Sigmoid colon (tissue), 7 donors: Measurements from ENCODE around the gene CABP2. TPM values are rescaled to one million over a fixed set of nuclear protein-coding genes. Genes with fewer than 3 reads are reported as not detected.
"Not testable (repeated sequence)": the region's sequence is repeated elsewhere in the genome, so short reads cannot be mapped to it uniquely, and the experiment has no call there.

Source experiments
- DNase-seq: peaks from one replicate; pipeline ENCODE4 v3.0.0-alpha.2; 2019
- H3K27ac ChIP-seq, 4 donors: fragments of 200-600 bp; sonication (generic); one replicate each; pipeline ENCODE4 v1.5.1; 2016 to 2019; ENCODE audit warnings: mild to moderate bottlenecking in 1 of 4
- H3K27me3 ChIP-seq, 3 donors: fragments of 200-600 bp; sonication (generic); one replicate each; pipeline ENCODE4 v1.5.1; 2019; ENCODE audit warnings: mild to moderate bottlenecking in 1 of 3
- H3K36me3 ChIP-seq, 4 donors: fragments of 200-600 bp; sonication (generic); one replicate each; pipeline ENCODE4 v1.5.1; 2016 to 2019
- H3K4me1 ChIP-seq, 4 donors: fragments of 200-600 bp; sonication (generic); one replicate each; pipeline ENCODE4 v1.5.1; 2017 to 2019
- H3K4me3 ChIP-seq, 4 donors: fragments of 200-600 bp; sonication (generic); one replicate each; pipeline ENCODE4 v1.5.1; 2017 to 2019; ENCODE audit warnings: mild to moderate bottlenecking in 2 of 4, moderate library complexity in 1 of 4
- H3K9me3 ChIP-seq, 4 donors: fragments of 200-600 bp in 3 of 4; sonication (generic) in 3 of 4; one replicate each; pipeline versions ENCODE4 v1.5.1 to v1.6.1; 2013 to 2019
- CTCF ChIP-seq, 4 experiments: fragments of 450-650 bp in 3 of 4; fragments of 200-600 bp in 1 of 4; IDR thresholded peaks; one replicate each; pipeline ENCODE4 v1.5.1; 2016 to 2019; ENCODE audit warnings: antibody characterized with exemption in 4 of 4, mild to moderate bottlenecking in 3 of 4, moderate library complexity in 2 of 4
- EP300 ChIP-seq, 4 donors: sonication (generic); formaldehyde crosslinking; IDR thresholded peaks; one replicate each; pipeline ENCODE4 v1.6.1; 2017; ENCODE audit warnings: antibody characterized with exemption in 4 of 4
- POLR2A ChIP-seq, 2 donors: fragments of 450-650 bp; IDR thresholded peaks; one replicate each; pipeline ENCODE4 v1.6.1; 2016; ENCODE audit warnings: antibody characterized with exemption in 2 of 2, mild to moderate bottlenecking in 2 of 2, moderate library complexity in 2 of 2
- POLR2AphosphoS5 ChIP-seq, 4 donors: sonication (generic); formaldehyde crosslinking; IDR thresholded peaks; one replicate each; pipeline ENCODE4 v1.6.1; 2017; ENCODE audit warnings: antibody characterized with exemption in 4 of 4
- WGBS, 2 donors: extraction: QIAGEN DNeasy Blood & Tissue Kit; methylation state at CpG; one replicate each; pipeline ENCODE4 v1.1.7; 2013; 5-methylcytosine and 5-hydroxymethylcytosine counted together
- intact Hi-C: fragments of 100-400 bp; cut with DNase I; formaldehyde crosslinking; loops from one replicate; pipeline ENCODE4 v1.15.1; 2023
- polyA plus RNA-seq, 3 donors: library from polyadenylated mRNA; stranded (reverse); fragments of 200-250 nt; gene quantifications; one replicate each; pipeline ENCODE4 v1.2.3, GENCODE V29; 2013
- total RNA-seq, 4 donors: library from RNA; depleted of rRNA; stranded (reverse); fragments of >200 nt; gene quantifications; one replicate each; pipeline ENCODE4 v1.1.0, GENCODE V29; 2016
- donor health status: healthy with polysubstance abuse.
- donor health status: Bipolar disorder and iron deficiency.
- donor health status: healthy.

CABP2 gene
- total and polyA plus RNA-seq, 7 donors = not detected

- no peak overlapping the region for H3K4me3 ChIP-seq
- peaks cover 0 to 37% (median 24%) of the 10 kb centered on the region in 4 donors for H3K4me1 ChIP-seq
- no peaks in the 10 kb centered on the region for H3K9me3 ChIP-seq
- peaks cover 3 to 29% (median 5%) of the 10 kb centered on the region in 4 donors for H3K36me3 ChIP-seq
- WGBS, 2 donors = 51 to 80% methylated on average over 11 of the region's 11 CpGs
- no peaks in the 10 kb centered on the region for H3K27me3 ChIP-seq
- TF ChIP-seq EP300 (IDR thresholded peaks at IDR 0.05) = no peak
- no peak for TF ChIP-seq POLR2AphosphoS5 (IDR thresholded peaks at IDR 0.05)
- no peak for TF ChIP-seq POLR2A (IDR thresholded peaks at IDR 0.05)
- no peak for TF ChIP-seq CTCF (IDR thresholded peaks at IDR 0.05)
- DNase-seq = peak; percentile 68
- H3K27ac ChIP-seq = no peak overlapping the region
- intact Hi-C loops = loop anchor here (5.0 kb wide), 1 partner anchor 83 kb away; the partner anchor contains the start of genes PPP1CA and TBC1D10C
Observed at GRCh38 chr11:67484847-67485311, 38.4 kb downstream of the CABP2 start.

- Histone ChIP-seq H3K4me1 (peaks cover 0 to 37% (median 24%) of the 10 kb centered on the region in 4 donors), H3K9me3 (no peaks in the 10 kb centered on the region), H3K27ac (peak overlapping the region; percentile 81 to 87 (median 82)), H3K27me3 (no peaks in the 10 kb centered on the region), H3K36me3 (peaks cover 0 to 21% (median 0%) of the 10 kb centered on the region in 4 donors), H3K4me3 (peak overlapping the region; percentile 36 to 59 (median 51))
- no peak for DNase-seq
- intact Hi-C loops = loop anchor here (2.0 to 5.0 kb wide), 2 partner anchors 23 to 82 kb away; partner anchors contain the start of genes PPP1CA and TBC1D10C
- no peak for TF ChIP-seq CTCF (IDR thresholded peaks at IDR 0.05)
- WGBS, 2 donors = 67 to 84% methylated on average over 16 of the region's 16 CpGs
Observed at GRCh38 chr11:67483831-67484665, 39.2 kb downstream of the CABP2 start.

GRCh38 chr11:67482827-67483798 lies 40.1 kb downstream of the CABP2 start, which contains the start of gene AIP:
TSS of gene AIP (plus strand) at chr11:67483026. CDS start at chr11:67483159, 133 bp downstream.
- Histone ChIP-seq H3K4me1 (peaks cover 0 to 37% (median 24%) of the 10 kb centered on the region in 4 donors), H3K36me3 (peaks cover 0 to 14% (median 0%) of the 10 kb centered on the region in 4 donors), H3K27ac (peak within 1 kb of the TSS; percentile 81 to 87 (median 82)), H3K4me3 (peak within 1 kb of the TSS; percentile 36 to 59 (median 51)), H3K9me3 (no peaks in the 10 kb centered on the region), H3K27me3 (no peaks in the 10 kb centered on the region)
- TF ChIP-seq POLR2AphosphoS5 (IDR thresholded peaks at IDR 0.05) = peak; percentile 47 to 82 (median 73)
- TF ChIP-seq POLR2A (IDR thresholded peaks at IDR 0.05) = peak; percentile 42 to 56
- peak in 1 of 4 experiments; percentile 50 for TF ChIP-seq CTCF (IDR thresholded peaks at IDR 0.05)
- no peak for TF ChIP-seq EP300 (IDR thresholded peaks at IDR 0.05)
- intact Hi-C loops = loop anchor here (1.0 to 5.0 kb wide), 3 partner anchors 14 to 81 kb away; partner anchors contain the start of genes PPP1CA, TBC1D10C and TMEM134
- DNase-seq = peak; percentile 99
- 9 to 12% methylated on average over 60 of the region's 60 CpGs for WGBS, 2 donors

GRCh38 chr11:67482275-67482826 lies 40.9 kb downstream of the CABP2 start:
- no peak for DNase-seq
- TF ChIP-seq CTCF (IDR thresholded peaks at IDR 0.05) (no peak), POLR2AphosphoS5 (IDR thresholded peaks at IDR 0.05) (no peak), EP300 (IDR thresholded peaks at IDR 0.05) (no peak), POLR2A (IDR thresholded peaks at IDR 0.05) (no peak)

GRCh38 chr11:67477344-67478050 lies 45.7 kb downstream of the CABP2 start:
- intact Hi-C loops = not testable (repeated sequence)
- 81 to 82% methylated on average over 14 of the region's 16 CpGs for WGBS, 2 donors

More at GRCh38 chr11:67482275-67482826, 40.9 kb downstream of the CABP2 start:
- 29 to 41% methylated on average over 19 of the region's 19 CpGs for WGBS, 2 donors
- peak overlapping the region; percentile 36 to 59 (median 51) for H3K4me3 ChIP-seq
- H3K27ac ChIP-seq = peak overlapping the region; percentile 81 to 87 (median 82)
- intact Hi-C loops = loop anchor here (1.0 to 5.0 kb wide), 3 partner anchors 13 to 80 kb away; partner anchors contain the start of genes PPP1CA, TBC1D10C and TMEM134
- H3K27me3 ChIP-seq = no peaks in the 10 kb centered on the region
- no peaks in the 10 kb centered on the region for H3K9me3 ChIP-seq
- peaks cover 0 to 37% (median 24%) of the 10 kb centered on the region in 4 donors for H3K4me1 ChIP-seq
- H3K36me3 ChIP-seq = peaks cover 0 to 6% (median 0%) of the 10 kb centered on the region in 4 donors

GRCh38 chr11:67476692-67477091 lies 46.6 kb downstream of the CABP2 start:
- H3K36me3 ChIP-seq, intact Hi-C loops, H3K4me1 ChIP-seq, H3K9me3 ChIP-seq, H3K4me3 ChIP-seq, DNase-seq, H3K27ac ChIP-seq, H3K27me3 ChIP-seq: not testable (repeated sequence)
- WGBS, 2 donors = 79 to 85% methylated on average over 10 of the region's 10 CpGs

More at GRCh38 chr11:67477344-67478050, 45.7 kb downstream of the CABP2 start:
- not testable (repeated sequence) for H3K9me3 ChIP-seq, H3K27ac ChIP-seq, H3K4me3 ChIP-seq, H3K27me3 ChIP-seq, DNase-seq, H3K36me3 ChIP-seq, H3K4me1 ChIP-seq
